HL-60/S4 (cell line): ENCODE results near the gene SLC16A11.

ENCODE experiments used
- in situ Hi-C: fragments of 300-500 bp; cut with MboI; formaldehyde crosslinking; loops from 2 replicates; pipeline ENCODE4 v1.14.3; 2022; ENCODE audit warnings: low sequenced_read_pairs

SLC16A11 gene

DNA sequence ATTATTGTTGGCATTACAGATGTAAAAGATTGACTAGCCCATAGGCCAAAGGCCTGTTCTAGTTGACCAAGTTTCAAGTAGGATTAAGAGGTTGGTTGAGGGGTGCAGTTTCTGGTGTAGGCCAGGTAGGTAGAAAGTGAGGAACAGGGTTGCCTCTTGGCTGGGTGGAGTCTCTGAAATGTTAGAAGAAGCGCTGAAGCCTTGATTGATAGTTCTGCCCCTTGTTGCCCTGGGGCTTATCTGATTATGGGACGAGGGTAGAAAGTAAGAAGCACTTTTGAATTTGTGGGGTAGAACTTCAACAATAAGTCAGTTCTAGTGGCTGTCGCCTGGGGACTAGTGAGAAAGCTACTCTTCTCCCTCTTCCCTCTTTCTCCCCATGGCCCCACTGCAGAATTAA lies 14.8 kb downstream of the SLC16A11 start:
- in situ Hi-C loops, result no loop called here

- in situ Hi-C loops, result no loop called here
These were observed 16.6 kb downstream of the SLC16A11 start for GRCh38 chr17:7027335-7027734.

DNA sequence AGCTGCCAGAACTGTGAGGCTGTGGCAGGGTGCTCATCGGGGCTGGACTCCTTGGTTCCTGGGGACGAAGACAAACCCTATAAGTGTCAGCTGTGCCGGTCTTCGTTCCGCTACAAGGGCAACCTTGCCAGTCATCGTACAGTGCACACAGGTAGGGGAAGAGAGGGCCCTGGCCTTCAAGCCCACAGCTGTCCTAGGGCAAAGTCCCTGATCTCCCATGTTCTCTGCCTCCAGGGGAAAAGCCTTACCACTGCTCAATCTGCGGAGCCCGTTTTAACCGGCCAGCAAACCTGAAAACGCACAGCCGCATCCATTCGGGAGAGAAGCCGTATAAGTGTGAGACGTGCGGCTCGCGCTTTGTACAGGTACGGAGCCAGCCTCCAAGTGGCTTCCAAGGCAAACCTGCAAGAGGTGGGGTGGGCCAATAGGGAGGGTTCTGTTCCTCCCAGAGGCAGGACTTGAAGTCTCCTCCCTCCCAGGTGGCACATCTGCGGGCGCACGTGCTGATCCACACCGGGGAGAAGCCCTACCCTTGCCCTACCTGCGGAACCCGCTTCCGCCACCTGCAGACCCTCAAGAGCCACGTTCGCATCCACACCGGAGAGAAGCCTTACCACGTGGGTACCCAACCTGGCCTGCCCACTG lies 17.3 kb downstream of the SLC16A11 start:
- in situ Hi-C loops, result no loop called here

- in situ Hi-C loops, result no loop called here
These were observed 18.6 kb downstream of the SLC16A11 start for GRCh38 chr17:7025245-7025644.

GRCh38 chr17:7024402-7024785 lies 19.5 kb downstream of the SLC16A11 start:
- in situ Hi-C loops, result no loop called here

DNA sequence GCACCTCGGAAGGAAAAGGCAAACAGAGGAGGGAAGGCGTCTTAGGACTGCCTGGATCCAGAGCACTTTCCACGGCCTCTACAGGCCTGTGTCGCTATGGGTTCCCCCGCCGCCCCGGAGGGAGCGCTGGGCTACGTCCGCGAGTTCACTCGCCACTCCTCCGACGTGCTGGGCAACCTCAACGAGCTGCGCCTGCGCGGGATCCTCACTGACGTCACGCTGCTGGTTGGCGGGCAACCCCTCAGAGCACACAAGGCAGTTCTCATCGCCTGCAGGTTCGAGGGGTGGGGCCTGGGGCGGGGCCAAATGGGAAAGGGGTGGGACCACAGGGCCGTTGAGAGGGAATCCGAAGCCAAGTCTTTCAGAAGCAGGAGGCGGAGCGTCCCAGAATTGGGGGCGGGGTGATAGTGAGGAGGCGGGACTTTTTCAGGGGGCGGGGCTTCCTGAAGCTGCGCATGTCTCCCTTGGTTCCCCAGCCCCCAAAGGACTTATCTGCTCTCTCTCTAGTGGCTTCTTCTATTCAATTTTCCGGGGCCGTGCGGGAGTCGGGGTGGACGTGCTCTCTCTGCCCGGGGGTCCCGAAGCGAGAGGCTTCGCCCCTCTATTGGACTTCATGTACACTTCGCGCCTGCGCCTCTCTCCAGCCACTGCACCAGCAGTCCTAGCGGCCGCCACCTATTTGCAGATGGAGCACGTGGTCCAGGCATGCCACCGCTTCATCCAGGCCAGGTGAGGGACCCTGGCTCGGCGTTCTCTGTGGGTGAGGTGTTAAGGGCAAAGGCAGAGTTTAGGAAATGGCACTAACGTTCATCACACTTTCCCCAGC lies 20.1 kb downstream of the SLC16A11 start:
- in situ Hi-C loops, result no loop called here

- in situ Hi-C loops, result no loop called here
These were observed 20.9 kb downstream of the SLC16A11 start, which contains the start of gene BCL6B for GRCh38 chr17:7022781-7023571. Gene BCL6B (plus strand): TSS chr17:7023050. CDS start chr17:7023672, 622 bp downstream.

GRCh38 chr17:7021993-7022778 lies 21.7 kb downstream of the SLC16A11 start:
- in situ Hi-C loops, result no loop called here

- in situ Hi-C loops, result no loop called here
These were observed 22.8 kb downstream of the SLC16A11 start for GRCh38 chr17:7020894-7021664.

GRCh38 chr17:7019839-7020519 lies 23.9 kb downstream of the SLC16A11 start:
- in situ Hi-C loops, result loop anchor here (10.0 kb wide), 2 partner anchors 175 to 545 kb away; no protein-coding TSS in a partner anchor

GRCh38 chr17:7019367-7019766 lies 24.5 kb downstream of the SLC16A11 start:
- in situ Hi-C loops, result loop anchor here (10.0 kb wide), 2 partner anchors 175 to 545 kb away; no protein-coding TSS in a partner anchor

DNA sequence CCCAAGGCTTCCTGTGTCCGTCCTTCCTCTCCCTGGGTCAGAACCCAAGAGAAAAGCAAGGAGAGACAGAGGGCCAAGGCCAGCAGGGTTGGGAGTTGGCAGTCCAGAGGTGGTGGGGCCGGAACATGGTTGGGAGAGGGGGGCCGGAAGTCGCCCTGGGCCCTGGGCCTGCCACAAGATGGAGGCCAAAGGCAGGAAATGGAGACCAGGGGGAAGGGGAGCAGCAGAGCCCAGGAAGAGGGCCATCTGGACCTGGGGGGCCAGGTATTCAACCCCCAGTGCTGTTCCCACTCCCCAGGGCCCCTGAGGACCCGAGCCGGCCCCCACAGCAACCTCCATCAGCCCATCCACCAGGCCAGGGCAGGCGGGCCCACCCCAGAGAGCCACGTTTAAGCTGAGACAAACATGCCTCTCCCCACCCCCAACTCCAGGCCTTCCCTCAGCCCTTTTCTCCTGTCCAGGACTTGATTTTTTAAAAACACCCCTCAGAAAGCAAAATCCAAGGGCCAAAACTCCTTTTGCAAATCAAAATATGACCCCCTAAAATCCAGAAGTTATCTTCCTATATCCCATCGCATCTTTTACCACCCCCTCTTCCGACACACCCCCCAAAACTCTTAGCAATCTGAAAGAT lies 25.4 kb downstream of the SLC16A11 start:
- in situ Hi-C loops, result loop anchor here (10.0 kb wide), 2 partner anchors 174 to 544 kb away; no protein-coding TSS in a partner anchor

- in situ Hi-C loops, result loop anchor here (10.0 kb wide), 2 partner anchors 173 to 543 kb away; no protein-coding TSS in a partner anchor
These were observed 26.1 kb downstream of the SLC16A11 start for GRCh38 chr17:7017827-7018200.

GRCh38 chr17:7016886-7017826 lies 26.7 kb downstream of the SLC16A11 start:
- in situ Hi-C loops, result loop anchor here (10.0 kb wide), 2 partner anchors 172 to 542 kb away; no protein-coding TSS in a partner anchor

- in situ Hi-C loops, result loop anchor here (10.0 kb wide), 2 partner anchors 172 to 542 kb away; no protein-coding TSS in a partner anchor
These were observed 27.5 kb downstream of the SLC16A11 start for GRCh38 chr17:7016418-7016817.

DNA sequence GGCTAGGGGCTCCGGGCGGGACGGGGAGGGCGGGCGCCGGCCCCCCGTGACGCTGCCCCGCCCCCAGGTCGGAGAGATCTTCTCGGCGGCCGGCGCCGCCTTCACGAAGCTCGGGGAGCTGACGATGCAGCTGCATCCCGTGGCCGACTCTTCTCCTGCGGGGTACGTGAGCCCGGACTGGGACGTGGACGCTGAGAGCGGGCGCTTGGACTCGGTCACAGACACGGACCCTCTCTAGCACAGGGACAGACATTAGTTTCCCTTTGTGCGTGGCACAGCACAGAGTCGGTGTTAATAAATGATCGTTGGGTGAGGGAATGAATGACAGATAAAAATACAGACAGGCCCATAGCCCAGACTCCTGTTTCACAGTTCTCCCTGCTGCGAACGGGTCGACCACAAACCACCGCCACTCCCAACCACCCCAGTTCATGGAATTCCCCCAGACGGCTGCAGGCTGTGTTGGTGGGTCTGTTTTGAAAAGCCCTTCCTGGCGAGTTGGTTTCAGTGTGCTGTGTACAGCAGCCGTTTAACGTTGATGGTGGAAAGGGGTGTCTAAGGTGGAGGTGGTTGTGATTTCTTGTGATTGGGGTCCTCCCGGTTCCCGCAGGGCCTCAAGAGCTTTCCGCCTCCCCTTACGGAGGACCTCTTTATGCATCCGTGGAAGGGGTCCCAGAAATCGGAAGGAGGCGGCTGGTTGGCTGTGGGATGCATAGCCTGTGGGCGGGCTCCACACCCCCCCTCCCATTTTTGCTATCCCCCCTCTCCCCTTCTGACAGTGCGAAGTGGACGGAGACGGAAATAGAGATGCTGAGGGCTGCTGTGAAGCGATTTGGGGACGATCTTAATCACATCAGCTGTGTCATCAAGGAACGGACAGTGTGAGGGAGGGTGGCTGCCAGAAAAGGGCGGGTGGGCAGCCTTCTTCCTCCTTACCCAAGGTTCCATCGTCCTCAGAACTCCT lies 28.6 kb downstream of the SLC16A11 start:
- in situ Hi-C loops, result loop anchor here (10.0 kb wide), 2 partner anchors 170 to 540 kb away; no protein-coding TSS in a partner anchor
